SU-DHL-6 (cell line): Measurements from ENCODE around the gene RNF157.
"Not testable (repeated sequence)": the region's sequence is repeated elsewhere in the genome, so short reads cannot be mapped to it uniquely, and the experiment has no call there.

Experiments
- H2AFZ ChIP-seq: fragments of 200-600 bp; sonication (generic); 2 replicates; pipeline ENCODE4 v1.6.1; 2014; ENCODE audit warnings: low read depth, mild to moderate bottlenecking, moderate library complexity, mixed read lengths, antibody characterized with exemption, low read length; ENCODE audit not compliant: severe bottlenecking
- H3F3A ChIP-seq: fragments of 200-600 bp; shearing (Covaris generic); 2 replicates; pipeline ENCODE4 v1.6.0; 2016; ENCODE audit warnings: antibody characterized with exemption, mild to moderate bottlenecking; ENCODE audit not compliant: insufficient read depth
- H3K27ac ChIP-seq: fragments of 200-600 bp; sonication (generic); 2 replicates; pipeline ENCODE4 v1.5.1; 2016; ENCODE audit warnings: low read depth, mild to moderate bottlenecking, low read length, moderate library complexity, mixed read lengths
- H3K27me3 ChIP-seq: fragments of 200-600 bp; sonication (generic), shearing (Covaris generic); 2 replicates; pipeline ENCODE4 v1.6.0; 2014; ENCODE audit warnings: mild to moderate bottlenecking, low read length
- H3K36me3 ChIP-seq: fragments of 200-600 bp; sonication (generic); 2 replicates; pipeline ENCODE4 v1.6.1; 2014; ENCODE audit warnings: mild to moderate bottlenecking, low read length, mixed read lengths
- H3K4me2 ChIP-seq: fragments of 300-600, 200-600 bp; shearing (Covaris generic), sonication (generic); 2 replicates; pipeline ENCODE4 v1.6.0; 2014; ENCODE audit warnings: low read length, low read depth, mild to moderate bottlenecking; ENCODE audit not compliant: poor library complexity, severe bottlenecking
- H3K4me3 ChIP-seq: fragments of 200-600 bp; sonication (generic); 2 replicates; pipeline ENCODE4 v1.5.1; 2014; ENCODE audit warnings: antibody characterized with exemption, low read length, mild to moderate bottlenecking, mixed read lengths; ENCODE audit not compliant: insufficient read depth, poor library complexity, severe bottlenecking
- H3K79me2 ChIP-seq: fragments of 200-600 bp; sonication (generic); 2 replicates; pipeline ENCODE4 v1.6.1; 2014; ENCODE audit warnings: mild to moderate bottlenecking, low read length, moderate library complexity; ENCODE audit not compliant: insufficient read depth
- H3K9ac ChIP-seq: fragments of 200-600 bp; sonication (generic); 2 replicates; pipeline ENCODE4 v1.7.0; 2014; ENCODE audit warnings: mild to moderate bottlenecking, low read length
- H3K9me2 ChIP-seq: fragments of 200-600 bp; sonication (generic); replicated peaks from 2 replicates; pipeline ENCODE4 v1.6.1; 2014; ENCODE audit warnings: low read length; ENCODE audit not compliant: insufficient read depth
- H3K9me3 ChIP-seq: fragments of 200-600 bp; sonication (generic); 2 replicates; pipeline ENCODE4 v1.6.1; 2014; ENCODE audit warnings: low read length, mixed read lengths; ENCODE audit not compliant: insufficient read depth
- H4K20me1 ChIP-seq: fragments of 200-600 bp; sonication (generic); 2 replicates; pipeline ENCODE4 v1.6.1; 2014; ENCODE audit warnings: low read depth, mild to moderate bottlenecking, antibody characterized with exemption, low read length, moderate library complexity, mixed read lengths
- EZH2phosphoT487 ChIP-seq: fragments of 200-600 bp; sonication (generic), shearing (Covaris generic); conservative IDR thresholded peaks from 2 replicates; pipeline ENCODE4 v1.6.1; 2018; ENCODE audit warnings: mild to moderate bottlenecking, antibody characterized with exemption, low read length, moderate library complexity, mixed read lengths
- TF ChIP-seq, protein P1 (sequence below): fragments of 200-600 bp; sonication (generic); IDR thresholded peaks from one replicate; pipeline ENCODE4 v1.5.1; 2017; ENCODE audit warnings: antibody characterized with exemption, mild to moderate bottlenecking, low read length, moderate library complexity; ENCODE audit not compliant: insufficient read depth, poor library complexity, severe bottlenecking

The RNF157 gene

DNA sequence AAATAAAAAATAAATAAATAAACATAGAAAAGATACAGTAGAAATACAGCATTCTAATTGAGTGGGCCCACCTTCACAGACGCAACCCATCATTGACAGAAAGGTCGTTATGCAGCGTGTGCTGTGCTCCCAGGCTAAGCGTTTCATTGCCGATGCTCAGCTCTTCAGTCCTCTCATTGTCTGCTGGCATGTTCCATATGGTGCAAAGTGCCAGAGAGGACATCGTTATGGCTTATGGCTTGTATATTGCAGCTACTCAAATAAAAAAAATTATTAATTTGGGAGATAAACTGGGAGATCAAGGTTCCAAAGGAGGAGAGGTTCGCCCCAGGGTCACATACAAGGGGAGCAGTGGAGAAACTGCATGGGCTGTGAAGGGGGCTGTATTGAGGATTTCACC is 13.5 kb upstream of the RNF157 start:
- no peaks in the 10 kb centered on the region for H3F3A ChIP-seq
- no peaks in the 10 kb centered on the region for H4K20me1 ChIP-seq
- no peaks in the 10 kb centered on the region for H3K9me3 ChIP-seq
- no peak overlapping the region for H3K27ac ChIP-seq
- TF ChIP-seq, protein P1, sequence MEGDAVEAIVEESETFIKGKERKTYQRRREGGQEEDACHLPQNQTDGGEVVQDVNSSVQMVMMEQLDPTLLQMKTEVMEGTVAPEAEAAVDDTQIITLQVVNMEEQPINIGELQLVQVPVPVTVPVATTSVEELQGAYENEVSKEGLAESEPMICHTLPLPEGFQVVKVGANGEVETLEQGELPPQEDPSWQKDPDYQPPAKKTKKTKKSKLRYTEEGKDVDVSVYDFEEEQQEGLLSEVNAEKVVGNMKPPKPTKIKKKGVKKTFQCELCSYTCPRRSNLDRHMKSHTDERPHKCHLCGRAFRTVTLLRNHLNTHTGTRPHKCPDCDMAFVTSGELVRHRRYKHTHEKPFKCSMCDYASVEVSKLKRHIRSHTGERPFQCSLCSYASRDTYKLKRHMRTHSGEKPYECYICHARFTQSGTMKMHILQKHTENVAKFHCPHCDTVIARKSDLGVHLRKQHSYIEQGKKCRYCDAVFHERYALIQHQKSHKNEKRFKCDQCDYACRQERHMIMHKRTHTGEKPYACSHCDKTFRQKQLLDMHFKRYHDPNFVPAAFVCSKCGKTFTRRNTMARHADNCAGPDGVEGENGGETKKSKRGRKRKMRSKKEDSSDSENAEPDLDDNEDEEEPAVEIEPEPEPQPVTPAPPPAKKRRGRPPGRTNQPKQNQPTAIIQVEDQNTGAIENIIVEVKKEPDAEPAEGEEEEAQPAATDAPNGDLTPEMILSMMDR = no peak
- no peak overlapping the region for H3K4me3 ChIP-seq
- no peaks in the 10 kb centered on the region for H3K9me2 ChIP-seq
- no peak overlapping the region for H2AFZ ChIP-seq
- H3K36me3 ChIP-seq = no peaks in the 10 kb centered on the region
- H3K79me2 ChIP-seq = no peaks in the 10 kb centered on the region
- no peak overlapping the region for H3K9ac ChIP-seq
- H3K27me3 ChIP-seq = no peaks in the 10 kb centered on the region
- no peak overlapping the region for H3K4me2 ChIP-seq

DNA sequence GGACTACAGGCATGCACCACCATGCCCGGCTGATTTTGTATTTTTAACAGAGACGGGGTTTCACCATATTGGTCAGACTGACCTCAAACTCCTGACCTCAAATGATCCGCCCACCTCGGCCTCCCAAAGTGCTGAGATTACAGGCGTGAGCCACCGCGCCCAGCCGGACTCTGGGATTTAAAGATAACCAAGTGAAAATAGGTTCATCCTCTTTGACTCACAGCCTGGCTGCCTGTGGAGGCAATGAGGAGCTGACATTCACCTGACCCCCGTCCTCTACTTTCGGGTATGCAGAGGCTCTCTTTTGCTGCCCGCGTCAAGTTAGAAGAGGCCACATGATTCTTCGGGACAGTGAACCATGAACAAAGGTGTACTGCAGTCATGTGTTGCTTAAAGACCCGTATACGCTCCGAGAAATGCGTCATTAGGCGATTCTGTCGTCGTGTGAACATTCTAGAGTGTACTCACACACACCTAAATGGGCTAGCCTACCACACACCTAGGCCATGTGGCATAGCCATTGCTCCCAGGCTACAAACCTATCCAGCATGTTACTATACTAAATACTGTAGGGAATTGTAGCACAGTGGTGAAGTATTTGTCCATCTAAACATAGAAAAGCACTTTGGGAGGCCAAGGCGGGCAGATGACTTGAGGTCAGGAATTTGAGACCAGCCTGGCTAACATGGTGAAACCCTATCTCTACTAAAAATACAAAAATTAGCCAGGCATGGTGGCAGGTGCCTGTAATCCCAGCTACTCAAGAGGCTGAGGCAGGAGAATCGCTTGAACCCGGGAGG is 12.9 kb upstream of the RNF157 start:
- H4K20me1 ChIP-seq, H3K9me2 ChIP-seq, H3K27me3 ChIP-seq, H3K4me2 ChIP-seq, H2AFZ ChIP-seq, H3K36me3 ChIP-seq, H3K4me3 ChIP-seq, H3K79me2 ChIP-seq, H3F3A ChIP-seq, H3K9ac ChIP-seq, H3K27ac ChIP-seq, H3K9me3 ChIP-seq: not testable (repeated sequence)

DNA sequence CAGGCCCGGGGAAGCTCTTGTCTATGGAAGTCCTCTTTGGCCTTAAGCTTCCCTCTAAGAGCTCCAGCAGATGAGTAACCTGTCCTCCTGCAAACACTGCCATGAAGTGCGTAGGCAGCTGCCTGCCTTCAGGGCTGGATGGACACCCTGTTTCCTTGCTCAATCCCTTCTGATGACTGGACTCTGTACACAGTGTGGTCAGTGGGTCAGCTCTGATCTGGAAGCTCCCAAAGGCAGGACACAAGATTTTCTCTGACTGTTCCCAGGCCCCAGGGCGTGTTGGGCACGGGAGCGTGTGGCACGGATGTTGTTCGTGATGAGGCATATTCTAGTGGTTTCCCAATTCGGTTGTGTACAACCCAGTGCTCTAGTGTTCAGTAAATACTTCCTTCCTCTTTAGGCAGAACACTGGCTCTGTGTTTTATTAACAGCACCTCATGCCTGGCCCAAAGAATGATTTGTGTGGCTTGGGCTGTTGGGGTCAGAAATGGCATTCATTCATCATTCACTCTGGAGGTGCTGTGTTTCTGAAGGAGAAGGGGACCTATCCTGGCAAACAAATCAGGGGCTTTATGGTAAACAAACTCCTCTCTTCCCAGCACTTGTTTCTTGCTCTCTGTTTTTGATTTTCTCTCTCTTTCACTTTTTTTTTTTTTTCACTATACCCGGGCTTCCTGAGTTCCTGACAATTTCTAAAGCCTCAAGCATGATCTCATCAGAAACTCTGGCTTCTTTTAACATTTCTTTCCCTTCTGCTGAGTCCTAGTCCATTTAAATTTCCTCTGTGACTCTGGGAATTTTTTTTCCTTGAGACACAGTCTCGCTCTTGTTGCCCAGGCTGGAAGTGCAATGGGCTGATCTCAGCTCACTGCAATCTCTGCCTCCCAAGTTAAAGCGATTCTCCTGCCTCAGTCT is 12.0 kb upstream of the RNF157 start:
- no peak for TF ChIP-seq EZH2phosphoT487
- TF ChIP-seq, protein P1 = no peak
- H3K36me3 ChIP-seq = no peaks in the 10 kb centered on the region
- H3K9ac ChIP-seq = peak overlapping the region; percentile 22; the same call in 1 of the 2 replicates
- H2AFZ ChIP-seq = peak overlapping the region; percentile 85
- H3K9me2 ChIP-seq = no peaks in the 10 kb centered on the region
- H3F3A ChIP-seq = no peaks in the 10 kb centered on the region
- H3K4me2 ChIP-seq = peak overlapping the region; percentile 47
- H4K20me1 ChIP-seq = no peaks in the 10 kb centered on the region
- no peaks in the 10 kb centered on the region for H3K79me2 ChIP-seq
- no peaks in the 10 kb centered on the region for H3K9me3 ChIP-seq
- H3K4me3 ChIP-seq = no peak overlapping the region
- H3K27ac ChIP-seq = peak overlapping the region; percentile 42; the same call in 1 of the 2 replicates
- H3K27me3 ChIP-seq = no peaks in the 10 kb centered on the region
